ENCODE measurements around the gene TRAPPC12. TPM values are rescaled to one million over a fixed set of nuclear protein-coding genes. Genes with fewer than 3 reads are reported as not detected.
"Not testable (repeated sequence)": the region's sequence is repeated elsewhere in the genome, so short reads cannot be mapped to it uniquely, and the experiment has no call there.

TRAPPC12 gene
- total RNA-seq, 1 donor from 2014 or later: 98.7 TPM

- Mint-ChIP-seq H3K36me3 (peaks cover 36% of the 10 kb centered on the region), H3K27me3 (no peaks in the 10 kb centered on the region), H3K4me3 (no peak overlapping the region), H3K27ac (no peak overlapping the region), H3K9me3 (no peaks in the 10 kb centered on the region), H3K4me1 (ENCODE audit: unreplicated experiment) (no peaks in the 10 kb centered on the region)
- TF ChIP-seq CTCF (conservative IDR thresholded peaks at IDR 0.05): no peak
- DNase-seq (ENCODE audit: extremely low spot score, unreplicated experiment): no peak
Measured at GRCh38 chr2:3348767-3349166, 30.7 kb upstream of the TRAPPC12 start.

- Mint-ChIP-seq H3K36me3 (peaks cover 39% of the 10 kb centered on the region), H3K27me3 (no peaks in the 10 kb centered on the region), H3K9me3 (no peaks in the 10 kb centered on the region), H3K27ac (no peak overlapping the region), H3K4me1 (ENCODE audit: unreplicated experiment) (no peaks in the 10 kb centered on the region), H3K4me3 (no peak overlapping the region)
- DNase-seq (ENCODE audit: extremely low spot score, unreplicated experiment): no peak
- no peak for TF ChIP-seq CTCF (conservative IDR thresholded peaks at IDR 0.05)
Measured at GRCh38 chr2:3349211-3349693, 30.2 kb upstream of the TRAPPC12 start.

- H3K4me1 Mint-ChIP-seq (ENCODE audit: unreplicated experiment): no peaks in the 10 kb centered on the region
- H3K27ac Mint-ChIP-seq: no peak overlapping the region
- no peak for TF ChIP-seq CTCF (conservative IDR thresholded peaks at IDR 0.05)
- H3K9me3 Mint-ChIP-seq: no peaks in the 10 kb centered on the region
- peaks cover 24% of the 10 kb centered on the region for H3K36me3 Mint-ChIP-seq
- DNase-seq (ENCODE audit: extremely low spot score, unreplicated experiment): no peak
- no peaks in the 10 kb centered on the region for H3K27me3 Mint-ChIP-seq
- no peak overlapping the region for H3K4me3 Mint-ChIP-seq
Measured at GRCh38 chr2:3354986-3355385, 24.5 kb upstream of the TRAPPC12 start.

GRCh38 chr2:3355951-3356569 is 23.4 kb upstream of the TRAPPC12 start:
- Mint-ChIP-seq H3K27ac (peak overlapping the region; percentile 59), H3K9me3 (no peaks in the 10 kb centered on the region), H3K27me3 (no peaks in the 10 kb centered on the region), H3K4me1 (ENCODE audit: unreplicated experiment) (peaks cover 6% of the 10 kb centered on the region), H3K4me3 (no peak overlapping the region), H3K36me3 (peaks cover 17% of the 10 kb centered on the region)
- no peak for TF ChIP-seq CTCF (conservative IDR thresholded peaks at IDR 0.05)
- no peak for DNase-seq (ENCODE audit: extremely low spot score, unreplicated experiment)

GRCh38 chr2:3356799-3357198 is 22.7 kb upstream of the TRAPPC12 start:
- H3K9me3 Mint-ChIP-seq: no peaks in the 10 kb centered on the region
- no peak overlapping the region for H3K4me3 Mint-ChIP-seq
- H3K27ac Mint-ChIP-seq: no peak overlapping the region
- H3K27me3 Mint-ChIP-seq: no peaks in the 10 kb centered on the region
- no peak for TF ChIP-seq CTCF (conservative IDR thresholded peaks at IDR 0.05)
- H3K4me1 Mint-ChIP-seq (ENCODE audit: unreplicated experiment): peaks cover 6% of the 10 kb centered on the region
- H3K36me3 Mint-ChIP-seq: peaks cover 13% of the 10 kb centered on the region
- no peak for DNase-seq (ENCODE audit: extremely low spot score, unreplicated experiment)

- DNase-seq (ENCODE audit: extremely low spot score, unreplicated experiment); H3K27me3 Mint-ChIP-seq; H3K4me1 Mint-ChIP-seq (ENCODE audit: unreplicated experiment); H3K4me3 Mint-ChIP-seq; H3K9me3 Mint-ChIP-seq; H3K27ac Mint-ChIP-seq: not testable (repeated sequence)
- peaks cover 11% of the 10 kb centered on the region for H3K36me3 Mint-ChIP-seq
Measured at GRCh38 chr2:3357446-3357845, 22.0 kb upstream of the TRAPPC12 start.

Data from type B pancreatic cell (in vitro differentiated cells).